Heart right ventricle (tissue), 16 donors: ENCODE data around the gene MACROD2. TPM values are rescaled to one million over a fixed set of nuclear protein-coding genes. Genes with fewer than 3 reads are reported as not detected.

Experiments used
- ATAC-seq, 8 donors: fragments of 200-7000 bp; cut with Tn5 transposase; one replicate each; pipeline ENCODE4 v1.9.1; 2020; ENCODE audit warnings: mild to moderate bottlenecking in 8 of 8, moderate library complexity in 8 of 8, moderate number of reproducible peaks in 1 of 8
- DNase-seq, 2 donors: peaks; one replicate each; pipeline ENCODE4 v3.0.0-alpha.2; 2020
- H3K27ac ChIP-seq, 10 donors: fragments of 200-600 bp; sonication (generic) in 2 of 10; one replicate each; pipeline versions ENCODE4 v1.5.0 to v1.8.0; 2020 to 2022; ENCODE audit warnings: mild to moderate bottlenecking in 3 of 10
- H3K27me3 ChIP-seq, 7 donors: fragments of 200-600 bp; one replicate each; pipeline ENCODE4 v1.8.0; 2021 to 2022; ENCODE audit warnings: mild to moderate bottlenecking in 2 of 7
- H3K36me3 ChIP-seq, 9 donors: fragments of 200-600 bp; sonication (generic) in 1 of 9; one replicate each; pipeline versions ENCODE4 v1.5.0 to v1.8.0; 2020 to 2022; ENCODE audit warnings: mild to moderate bottlenecking in 2 of 9
- H3K4me1 ChIP-seq, 9 donors: fragments of 200-600 bp; sonication (generic) in 1 of 9; one replicate each; pipeline versions ENCODE4 v1.5.0 to v1.8.0; 2020 to 2022; ENCODE audit warnings: mild to moderate bottlenecking in 4 of 9
- H3K4me3 ChIP-seq, 10 donors: fragments of 200-600 bp; sonication (generic) in 2 of 10; one replicate each; pipeline versions ENCODE4 v1.5.0 to v1.8.0; 2020 to 2022; ENCODE audit warnings: mild to moderate bottlenecking in 7 of 10, moderate library complexity in 2 of 10
- H3K9me3 ChIP-seq, 11 donors: fragments of 200-600 bp in 10 of 11; sonication (generic) in 2 of 11; one replicate each; pipeline versions ENCODE4 v1.5.0 to v1.8.0; 2013 to 2022; ENCODE audit warnings: mild to moderate bottlenecking in 2 of 11, control low read depth in 1 of 11, moderate library complexity in 1 of 11
- WGBS, 2 donors: extraction: QIAGEN DNeasy Blood & Tissue Kit; methylation state at CpG; one replicate each; pipeline ENCODE4 v1.1.7; 2013; ENCODE audit warnings: inconsistent platforms in 1 of 2; 5-methylcytosine and 5-hydroxymethylcytosine counted together
- intact Hi-C, 10 donors: fragments of 100-400 bp; cut with DNase I; formaldehyde crosslinking; loops; one replicate each; pipeline versions ENCODE4 v1.11.1 to v1.14.2; 2022
- polyA plus RNA-seq, 2 donors: library from polyadenylated mRNA; stranded (reverse); fragments of 200-250 nt; gene quantifications; one replicate each; pipeline ENCODE4 v1.2.3, GENCODE V29; 2013
- total RNA-seq, 10 donors: library from RNA; stranded (reverse); fragmentation: NEBNext Ultra II Directional in 3 of 10; extraction: Animal tissue kit (Norgen Biotek cat#: 25700) in 3 of 10; gene quantifications; one replicate each; pipeline versions ENCODE4 v1.2.1 to v1.2.4, GENCODE V29; 2021 to 2023
- TF ChIP-seq, protein P1 (sequence below), 9 donors: fragments of 200-600 bp; sonication (generic) in 2 of 9; IDR thresholded peaks; one replicate each; pipeline versions ENCODE4 v1.5.0 to v1.8.0; 2021 to 2022; ENCODE audit warnings: antibody characterized with exemption in 9 of 9, mild to moderate bottlenecking in 5 of 9, moderate library complexity in 1 of 9
- donor health status: Arrhythmogenic right ventricular cardiomyopathy.
- donor health status: ischemic (EF 13 %, LVEDD 7.1; RV severe dilation, severe dysfunction).
- donor health status: healthy with polysubstance abuse.
- donor health status: DM: no; HTN: yes; CAD: no.
- donor health status: DM: no; HTN: no; CAD: no.
- donor health status: ischemic (EF 25% LVEDD 6.9; RV normal size, moderate dysfunction).
- donor health status: ischemic (EF 25% LVEDD 5.7; RV mildly dilated, moderate dysfunction).
- donor health status: healthy.
- donor health status: DM: yes; HTN: yes; CAD: no.
- donor health status: Ischemic cardiomyopathy.
- donor health status: ischemic (EF 35%, LVEDD 5.7; RV mildly dilated, moderate dysfunction).
- donor health status: nonischemic (EF 11% LVEDD 7.7; RV severe dilation, severe dysfunction).
- donor health status: DM: yes; HTN: yes; CAD: no.
- donor health status: PGD.
- donor health status: ischemic (EF 29% LVEDD 5.4; RV normal size, mild dysfunction).
- donor health status: nonischemic (EF 23%, LVEDD 6.1; RV moderate dilation, normal function).

Gene MACROD2
- total and polyA plus RNA-seq, 12 donors, result 0.28 to 6.4 (median 4.1) TPM

DNA sequence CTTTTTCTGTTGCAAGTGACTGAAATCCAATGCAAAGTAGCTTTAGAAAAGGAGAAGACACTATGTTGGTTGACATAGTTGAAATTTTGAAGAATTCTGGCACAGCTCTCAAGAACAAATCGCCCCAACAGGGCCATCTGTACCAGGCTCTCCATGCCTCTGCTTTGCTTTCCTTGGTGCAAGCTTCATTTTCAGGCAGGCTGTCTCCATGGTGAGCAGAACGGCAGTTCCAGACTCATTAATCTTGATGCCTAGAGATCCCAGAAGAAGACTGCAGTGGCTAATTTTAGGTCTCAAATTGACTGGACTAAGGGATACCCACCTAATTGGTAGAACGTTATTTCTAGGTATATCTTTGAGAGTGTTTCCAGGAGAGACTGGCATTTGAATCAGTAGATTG, 1292.8 kb downstream of the MACROD2 start:
- no peaks in the 10 kb centered on the region for H3K9me3 ChIP-seq
- no peak overlapping the region for H3K4me3 ChIP-seq
- H3K27me3 ChIP-seq, result no peaks in the 10 kb centered on the region
- H3K4me1 ChIP-seq, result no peaks in the 10 kb centered on the region
- H3K36me3 ChIP-seq, result no peaks in the 10 kb centered on the region
- DNase-seq, result no peak
- no peak overlapping the region for H3K27ac ChIP-seq
- intact Hi-C loops, result no loop called here
- no peak for ATAC-seq
- 87 to 88% methylated on average over 3 of the region's 3 CpGs for WGBS, 2 donors
- TF ChIP-seq, protein P1, sequence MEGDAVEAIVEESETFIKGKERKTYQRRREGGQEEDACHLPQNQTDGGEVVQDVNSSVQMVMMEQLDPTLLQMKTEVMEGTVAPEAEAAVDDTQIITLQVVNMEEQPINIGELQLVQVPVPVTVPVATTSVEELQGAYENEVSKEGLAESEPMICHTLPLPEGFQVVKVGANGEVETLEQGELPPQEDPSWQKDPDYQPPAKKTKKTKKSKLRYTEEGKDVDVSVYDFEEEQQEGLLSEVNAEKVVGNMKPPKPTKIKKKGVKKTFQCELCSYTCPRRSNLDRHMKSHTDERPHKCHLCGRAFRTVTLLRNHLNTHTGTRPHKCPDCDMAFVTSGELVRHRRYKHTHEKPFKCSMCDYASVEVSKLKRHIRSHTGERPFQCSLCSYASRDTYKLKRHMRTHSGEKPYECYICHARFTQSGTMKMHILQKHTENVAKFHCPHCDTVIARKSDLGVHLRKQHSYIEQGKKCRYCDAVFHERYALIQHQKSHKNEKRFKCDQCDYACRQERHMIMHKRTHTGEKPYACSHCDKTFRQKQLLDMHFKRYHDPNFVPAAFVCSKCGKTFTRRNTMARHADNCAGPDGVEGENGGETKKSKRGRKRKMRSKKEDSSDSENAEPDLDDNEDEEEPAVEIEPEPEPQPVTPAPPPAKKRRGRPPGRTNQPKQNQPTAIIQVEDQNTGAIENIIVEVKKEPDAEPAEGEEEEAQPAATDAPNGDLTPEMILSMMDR (IDR thresholded peaks at IDR 0.05), result no peak

DNA sequence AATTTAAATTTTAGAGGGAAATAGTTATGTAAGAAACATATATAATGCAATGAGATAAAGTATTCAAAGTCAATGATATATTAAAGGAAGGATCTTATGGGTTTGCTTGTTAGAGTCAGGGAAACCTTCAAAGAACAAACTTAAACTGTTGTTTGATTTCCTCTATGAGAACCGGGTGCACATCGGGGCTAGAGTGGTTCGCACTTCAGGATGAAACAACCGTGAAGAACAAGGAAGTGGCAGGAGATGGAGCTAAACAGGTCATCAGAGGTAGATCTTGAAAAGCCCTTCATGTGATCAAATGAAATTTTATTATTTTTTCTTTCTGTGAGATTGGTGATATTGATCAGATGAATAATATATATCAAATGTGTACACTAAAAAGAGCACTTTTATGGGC, 1294.0 kb downstream of the MACROD2 start:
- H3K9me3 ChIP-seq, result no peaks in the 10 kb centered on the region
- no peaks in the 10 kb centered on the region for H3K4me1 ChIP-seq
- no peaks in the 10 kb centered on the region for H3K36me3 ChIP-seq
- no peak overlapping the region for H3K4me3 ChIP-seq
- no peaks in the 10 kb centered on the region for H3K27me3 ChIP-seq
- no peak overlapping the region for H3K27ac ChIP-seq
- TF ChIP-seq, protein P1 (IDR thresholded peaks at IDR 0.05), result no peak
- DNase-seq, result no peak
- intact Hi-C loops, result no loop called here
- ATAC-seq, result no peak
- 65 to 84% methylated on average over 4 of the region's 4 CpGs for WGBS, 2 donors

DNA sequence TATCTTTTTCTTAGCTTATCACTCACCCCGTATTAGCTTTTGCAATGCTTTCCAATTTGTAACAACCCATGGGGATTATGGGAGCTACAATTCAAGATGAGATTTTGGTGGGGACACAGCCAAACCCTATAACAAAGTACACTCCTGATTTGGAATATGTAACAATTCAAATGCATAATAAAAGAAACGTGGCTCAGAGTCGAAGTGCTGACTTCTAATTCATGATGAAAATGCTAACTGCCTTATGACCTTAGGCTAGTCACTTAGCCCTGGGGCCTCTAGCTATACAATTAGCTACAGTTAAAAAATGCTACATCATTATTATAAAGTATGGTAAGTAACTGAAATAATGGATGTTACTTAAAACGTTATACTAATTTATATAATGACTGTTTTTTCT, 1297.1 kb downstream of the MACROD2 start:
- 79 to 80% methylated on average over 4 of the region's 4 CpGs for WGBS, 2 donors
- Histone ChIP-seq H3K27me3 (no peaks in the 10 kb centered on the region), H3K9me3 (no peaks in the 10 kb centered on the region), H3K4me1 (no peaks in the 10 kb centered on the region), H3K36me3 (no peaks in the 10 kb centered on the region), H3K27ac (no peak overlapping the region), H3K4me3 (no peak overlapping the region)
- DNase-seq (no peak), ATAC-seq (no peak)
- intact Hi-C loops, result no loop called here
- TF ChIP-seq, protein P1 (IDR thresholded peaks at IDR 0.05), result no peak

DNA sequence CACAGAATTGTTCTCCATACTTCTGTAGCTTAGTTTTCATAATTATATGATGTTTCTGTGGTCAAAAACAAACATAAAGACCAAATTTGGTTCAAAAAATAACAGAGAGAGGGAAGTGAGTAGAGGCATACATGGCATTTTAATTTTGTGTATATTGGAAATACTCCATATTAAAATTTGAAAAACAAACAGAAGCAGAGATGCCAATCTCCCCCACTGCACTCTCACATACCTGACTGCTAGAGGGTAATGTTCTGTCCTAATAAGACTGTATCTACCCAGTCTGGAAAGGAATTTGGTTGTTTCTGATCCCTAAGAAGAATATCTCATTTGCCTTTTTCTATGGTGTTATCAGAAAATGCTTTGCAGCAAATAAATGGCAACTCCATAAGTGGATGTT, 1301.1 kb downstream of the MACROD2 start:
- no peak overlapping the region for H3K27ac ChIP-seq
- TF ChIP-seq, protein P1 (IDR thresholded peaks at IDR 0.05), result no peak
- H3K4me1 ChIP-seq, result no peaks in the 10 kb centered on the region
- H3K9me3 ChIP-seq, result no peaks in the 10 kb centered on the region
- no peak overlapping the region for H3K4me3 ChIP-seq
- no peak for ATAC-seq
- no peaks in the 10 kb centered on the region for H3K36me3 ChIP-seq
- intact Hi-C loops, result no loop called here
- no peak for DNase-seq
- H3K27me3 ChIP-seq, result no peaks in the 10 kb centered on the region
